NT2/D1 (cell line): ENCODE data around the gene ATP1B1.
"Not testable (repeated sequence)": the region's sequence is repeated elsewhere in the genome, so short reads cannot be mapped to it uniquely, and the experiment has no call there.

Source experiments
- DNase-seq: peaks from one replicate; pipeline ENCODE4 v3.0.0-alpha.2; 2011; ENCODE audit warnings: low read depth, low spot score
- H3K27me3 ChIP-seq: 2 replicates; pipeline ENCODE4 v1.6.0; 2011; ENCODE audit warnings: mild to moderate bottlenecking; ENCODE audit not compliant: insufficient read length, insufficient read depth
- H3K36me3 ChIP-seq: 2 replicates; pipeline ENCODE4 v1.6.1; 2011; ENCODE audit warnings: mild to moderate bottlenecking, low read length, mixed read lengths; ENCODE audit not compliant: insufficient read depth, insufficient read length
- H3K4me1 ChIP-seq: 2 replicates; pipeline ENCODE4 v1.5.1; 2011; ENCODE audit not compliant: insufficient read depth, insufficient read length
- H3K4me3 ChIP-seq: 2 replicates; pipeline ENCODE4 v1.5.1; 2011; ENCODE audit warnings: low read depth; ENCODE audit not compliant: insufficient read length
- H3K9ac ChIP-seq: 2 replicates; pipeline ENCODE4 v1.6.0; 2011; ENCODE audit warnings: low read depth; ENCODE audit not compliant: insufficient read length
- H3K9me3 ChIP-seq: 2 replicates; pipeline ENCODE4 v1.5.1; 2011; ENCODE audit warnings: mild to moderate bottlenecking, low read length; ENCODE audit not compliant: insufficient read depth
- SUZ12 ChIP-seq: IDR thresholded peaks from 2 replicates; pipeline ENCODE4 v1.6.1; 2011; ENCODE audit not compliant: insufficient read length, insufficient read depth; ENCODE audit errors: extremely low read depth
- YY1 ChIP-seq: IDR thresholded peaks from 2 replicates; pipeline ENCODE4 v1.6.1; 2011; ENCODE audit not compliant: insufficient read length, insufficient read depth
- ZNF274 ChIP-seq: IDR thresholded peaks from 2 replicates; pipeline ENCODE4 v1.6.1; 2011; ENCODE audit warnings: mild to moderate bottlenecking, low read depth, low read length

The ATP1B1 gene

GRCh38 chr1:169119405-169119804 lies 12.9 kb downstream of the ATP1B1 start:
- no peak for TF ChIP-seq SUZ12
- no peak for TF ChIP-seq ZNF274
- no peak for TF ChIP-seq YY1
- DNase-seq, result no peak
- Histone ChIP-seq H3K4me1 (peaks cover 6% of the 10 kb centered on the region), H3K4me3 (no peak overlapping the region), H3K9me3 (peaks cover 3% of the 10 kb centered on the region; the same call in 1 of the 2 replicates), H3K27me3 (no peaks in the 10 kb centered on the region), H3K36me3 (peaks cover 64% of the 10 kb centered on the region), H3K9ac (no peak overlapping the region)

DNA sequence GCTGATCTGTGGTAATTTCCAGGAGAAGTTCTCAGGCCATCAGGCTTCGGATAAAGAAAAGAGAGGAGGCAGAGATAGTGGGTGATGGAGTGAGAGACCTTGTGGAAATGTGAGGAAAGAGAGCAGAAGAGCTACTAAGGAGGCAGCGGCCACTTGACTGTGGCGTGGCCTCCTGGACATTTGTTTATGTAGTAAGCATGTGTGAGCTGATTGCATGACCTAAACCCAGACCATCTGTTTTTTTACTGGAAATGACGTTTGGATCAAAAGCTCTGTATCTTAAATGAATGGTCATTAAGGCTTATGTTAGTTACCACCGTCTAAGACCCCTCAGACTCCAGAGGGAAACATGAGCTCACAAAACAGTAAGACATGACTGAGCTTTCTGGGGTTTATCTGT lies 13.6 kb downstream of the ATP1B1 start:
- TF ChIP-seq YY1 (no peak), ZNF274 (no peak), SUZ12 (no peak)
- Histone ChIP-seq H3K9ac (no peak overlapping the region), H3K36me3 (peaks cover 67% of the 10 kb centered on the region), H3K4me1 (peaks cover 6% of the 10 kb centered on the region), H3K27me3 (no peaks in the 10 kb centered on the region), H3K9me3 (no peaks in the 10 kb centered on the region), H3K4me3 (no peak overlapping the region)
- DNase-seq, result no peak

GRCh38 chr1:169121146-169121923 lies 14.8 kb downstream of the ATP1B1 start:
- Histone ChIP-seq H3K4me3 (no peak overlapping the region), H3K4me1 (no peaks in the 10 kb centered on the region), H3K9me3 (no peaks in the 10 kb centered on the region), H3K27me3 (no peaks in the 10 kb centered on the region), H3K9ac (no peak overlapping the region), H3K36me3 (peaks cover 70% of the 10 kb centered on the region)
- no peak for TF ChIP-seq SUZ12
- TF ChIP-seq YY1, result no peak
- no peak for TF ChIP-seq ZNF274
- no peak for DNase-seq

DNA sequence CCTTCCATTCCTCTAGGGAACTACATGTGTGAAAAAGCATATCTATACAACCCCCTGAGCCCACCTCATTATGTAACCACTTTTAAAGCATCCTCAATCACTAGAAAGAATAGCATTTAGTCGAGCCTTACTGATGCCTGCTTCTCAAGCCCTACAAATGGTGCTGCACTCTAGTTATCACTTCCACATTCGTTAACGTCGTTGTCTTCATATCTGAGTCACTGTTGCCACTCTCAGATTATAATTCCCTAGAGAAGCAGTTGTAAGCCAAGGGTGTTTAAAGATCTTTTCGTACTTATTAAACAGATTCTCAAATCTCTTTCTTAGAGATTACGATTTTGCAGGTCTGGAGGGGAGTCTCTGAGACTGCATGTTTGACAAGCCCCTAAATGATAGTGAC lies 16.5 kb downstream of the ATP1B1 start:
- H3K4me1 ChIP-seq, result no peaks in the 10 kb centered on the region
- DNase-seq, result no peak
- peaks cover 73% of the 10 kb centered on the region for H3K36me3 ChIP-seq
- H3K27me3 ChIP-seq, result no peaks in the 10 kb centered on the region
- H3K9ac ChIP-seq, result no peak overlapping the region
- TF ChIP-seq SUZ12, result no peak
- no peak overlapping the region for H3K4me3 ChIP-seq
- H3K9me3 ChIP-seq, result no peaks in the 10 kb centered on the region

GRCh38 chr1:169124459-169124858 lies 18.0 kb downstream of the ATP1B1 start:
- no peak overlapping the region for H3K9ac ChIP-seq
- no peak for DNase-seq
- no peaks in the 10 kb centered on the region for H3K27me3 ChIP-seq
- H3K4me1 ChIP-seq, result no peaks in the 10 kb centered on the region
- no peaks in the 10 kb centered on the region for H3K9me3 ChIP-seq
- TF ChIP-seq YY1 (no peak), SUZ12 (no peak), ZNF274 (no peak)
- no peak overlapping the region for H3K4me3 ChIP-seq
- peaks cover 77% of the 10 kb centered on the region for H3K36me3 ChIP-seq

DNA sequence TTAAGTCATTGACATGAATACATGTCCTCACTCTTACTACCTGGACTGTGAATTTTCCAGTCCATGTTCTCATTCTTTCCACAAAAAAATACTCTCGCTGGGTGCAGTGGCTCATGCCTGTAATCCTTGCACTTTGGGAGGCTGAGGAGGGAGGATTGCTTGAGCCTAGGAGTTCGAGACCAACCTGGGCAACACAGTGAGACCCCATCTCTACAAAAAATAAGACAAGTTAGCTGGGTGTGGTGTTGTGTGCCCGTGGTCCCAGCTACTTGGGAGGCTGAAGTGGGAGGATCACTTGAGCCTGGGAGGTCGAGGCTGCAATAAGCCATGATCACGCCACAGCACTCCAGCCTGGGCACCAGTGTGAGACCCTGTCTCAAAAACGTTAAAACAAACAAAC lies 19.1 kb downstream of the ATP1B1 start:
- not testable (repeated sequence) for H3K9me3 ChIP-seq, H3K4me1 ChIP-seq, H3K4me3 ChIP-seq, H3K9ac ChIP-seq, DNase-seq, H3K27me3 ChIP-seq
- H3K36me3 ChIP-seq, result peaks cover 80% of the 10 kb centered on the region

GRCh38 chr1:169126335-169126734 lies 19.8 kb downstream of the ATP1B1 start:
- no peaks in the 10 kb centered on the region for H3K27me3 ChIP-seq
- no peak overlapping the region for H3K9ac ChIP-seq
- H3K4me1 ChIP-seq, result no peaks in the 10 kb centered on the region
- no peaks in the 10 kb centered on the region for H3K9me3 ChIP-seq
- no peak for DNase-seq
- TF ChIP-seq YY1 (no peak), SUZ12 (no peak), ZNF274 (no peak)
- H3K4me3 ChIP-seq, result no peak overlapping the region
- H3K36me3 ChIP-seq, result peaks cover 85% of the 10 kb centered on the region
